ENCODE measurements around the gene TMEM179. TPM values are rescaled to one million over a fixed set of nuclear protein-coding genes. Genes with fewer than 3 reads are reported as not detected.

The TMEM179 gene
- total RNA-seq, 1 experiment from 2014 or later, result 11.4 TPM

DNA sequence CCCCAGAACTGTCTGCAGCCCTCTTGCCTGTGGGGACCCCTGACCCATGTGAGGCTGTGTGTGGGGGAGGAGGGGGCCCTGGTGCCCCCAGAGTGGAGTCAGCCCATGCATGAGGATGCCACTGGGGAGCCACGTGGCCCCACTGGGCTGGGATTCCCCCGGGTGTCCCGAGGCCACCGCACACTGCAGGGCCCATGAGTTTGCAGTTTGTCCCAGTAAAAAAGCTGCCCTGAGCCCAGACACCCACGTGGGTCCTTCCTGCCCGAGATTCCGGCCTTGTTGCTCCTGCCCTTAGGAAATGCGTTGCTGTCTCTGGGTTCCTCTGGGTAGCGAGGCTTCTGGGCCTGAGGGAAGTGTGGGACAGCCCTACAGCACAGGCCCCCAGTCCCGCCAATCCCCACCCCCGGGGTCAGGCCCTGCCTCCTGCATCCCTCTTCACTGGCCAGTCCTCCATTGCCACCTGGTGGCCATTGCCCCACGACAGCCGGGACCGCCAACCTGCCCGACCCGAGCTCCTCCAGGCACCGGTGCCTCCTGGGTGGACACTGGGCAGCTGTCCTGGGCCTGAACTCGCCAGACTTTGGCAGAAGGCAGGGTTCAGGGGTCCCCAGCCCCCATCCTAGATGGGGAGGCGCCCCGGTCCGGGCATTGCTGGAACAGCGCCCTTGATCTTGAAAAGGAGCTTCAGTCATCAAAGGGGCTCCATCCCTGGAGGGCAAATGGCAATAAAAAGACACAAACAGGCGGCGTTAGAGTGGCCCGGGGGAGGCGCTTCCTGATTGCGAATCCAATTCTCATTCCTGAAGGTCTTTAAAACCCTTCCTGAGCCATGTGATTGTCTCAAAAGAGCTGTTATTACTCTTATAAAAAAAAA is 40.6 kb downstream of the TMEM179 start:
- H3K14ac ChIP-seq (ENCODE audit: insufficient read depth, low read length), result no peak overlapping the region
- H3K9me3 Mint-ChIP-seq, result no peaks in the 10 kb centered on the region; a peak in 1 of 5 replicates
- H4K91ac ChIP-seq (ENCODE audit: insufficient read length, low read depth, low read length), result no peak overlapping the region
- H3K4ac ChIP-seq (ENCODE audit: low read depth, low read length), result no peak overlapping the region
- H3K36me3 Mint-ChIP-seq (ENCODE audit: insufficient read depth in 1 of 3, low read depth in 3 of 3), result no peaks in the 10 kb centered on the region
- H3K9ac ChIP-seq (ENCODE audit: extremely low read depth, insufficient read length, low read length), result no peak overlapping the region
- H2BK12ac ChIP-seq (ENCODE audit: insufficient read length, low read depth, low read length), result no peak overlapping the region
- H2BK120ac ChIP-seq (ENCODE audit: low read depth, low read length, poor library complexity, severe bottlenecking), result no peak overlapping the region
- no peak overlapping the region for H4K5ac ChIP-seq (ENCODE audit: insufficient read length, low read depth, low read length)
- no peaks in the 10 kb centered on the region for H3K4me1 ChIP-seq (ENCODE audit: insufficient read depth, low read length)
- no peak overlapping the region for H2AK5ac ChIP-seq (ENCODE audit: insufficient read length, low read length)
- no peaks in the 10 kb centered on the region for H3K79me1 ChIP-seq (ENCODE audit: insufficient read depth, low read depth, low read length, poor library complexity, severe bottlenecking)
- H3T11ph ChIP-seq (ENCODE audit: low read length), result no peak overlapping the region
- TF ChIP-seq, protein P1, sequence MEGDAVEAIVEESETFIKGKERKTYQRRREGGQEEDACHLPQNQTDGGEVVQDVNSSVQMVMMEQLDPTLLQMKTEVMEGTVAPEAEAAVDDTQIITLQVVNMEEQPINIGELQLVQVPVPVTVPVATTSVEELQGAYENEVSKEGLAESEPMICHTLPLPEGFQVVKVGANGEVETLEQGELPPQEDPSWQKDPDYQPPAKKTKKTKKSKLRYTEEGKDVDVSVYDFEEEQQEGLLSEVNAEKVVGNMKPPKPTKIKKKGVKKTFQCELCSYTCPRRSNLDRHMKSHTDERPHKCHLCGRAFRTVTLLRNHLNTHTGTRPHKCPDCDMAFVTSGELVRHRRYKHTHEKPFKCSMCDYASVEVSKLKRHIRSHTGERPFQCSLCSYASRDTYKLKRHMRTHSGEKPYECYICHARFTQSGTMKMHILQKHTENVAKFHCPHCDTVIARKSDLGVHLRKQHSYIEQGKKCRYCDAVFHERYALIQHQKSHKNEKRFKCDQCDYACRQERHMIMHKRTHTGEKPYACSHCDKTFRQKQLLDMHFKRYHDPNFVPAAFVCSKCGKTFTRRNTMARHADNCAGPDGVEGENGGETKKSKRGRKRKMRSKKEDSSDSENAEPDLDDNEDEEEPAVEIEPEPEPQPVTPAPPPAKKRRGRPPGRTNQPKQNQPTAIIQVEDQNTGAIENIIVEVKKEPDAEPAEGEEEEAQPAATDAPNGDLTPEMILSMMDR (conservative IDR thresholded peaks at IDR 0.05), result peak; percentile 94
- no peak overlapping the region for H3K4me2 ChIP-seq (ENCODE audit: insufficient read depth, insufficient read length, low read length)
- no peak overlapping the region for H3K4me3 Mint-ChIP-seq
- H3K56ac ChIP-seq (ENCODE audit: insufficient read length, low read depth, low read length), result no peak overlapping the region
- no peaks in the 10 kb centered on the region for H3K23me2 ChIP-seq (ENCODE audit: insufficient read length, low read depth, low read length, poor library complexity, severe bottlenecking)
- WGBS (ENCODE audit: extremely low coverage, insufficient read length, low lambda C conversion rate), result no CpG with 5 or more reads among the region's 27 CpGs
- H4K8ac ChIP-seq (replicated peaks; ENCODE audit: insufficient read length, low read depth, low read length), result no peak overlapping the region
- no peak overlapping the region for H2BK20ac ChIP-seq (ENCODE audit: low read depth, low read length, poor library complexity, severe bottlenecking)
- peaks cover 6% of the 10 kb centered on the region for H3K27me3 Mint-ChIP-seq (ENCODE audit: low read depth)
- no peak overlapping the region for H3K27ac Mint-ChIP-seq
- H3K27ac ChIP-seq (ENCODE audit: insufficient read length, low read depth, low read length), result no peak overlapping the region
- H3K23ac ChIP-seq (ENCODE audit: insufficient read length, low read depth, low read length), result no peak overlapping the region
- peak; percentile 94 for DNase-seq
- H2BK5ac ChIP-seq (ENCODE audit: insufficient read length, low read length), result no peak overlapping the region
- H2BK15ac ChIP-seq (ENCODE audit: low read depth, low read length), result no peak overlapping the region
- no peak overlapping the region for H2AFZ ChIP-seq (ENCODE audit: low read length)
- H3K27me3 ChIP-seq (ENCODE audit: insufficient read depth, low read length), result no peaks in the 10 kb centered on the region
- H3K9me3 ChIP-seq (ENCODE audit: control insufficient read depth, low read depth, low read length), result no peaks in the 10 kb centered on the region
- H3K18ac ChIP-seq (ENCODE audit: insufficient read length, low read depth, low read length), result peak overlapping the region; percentile 40
- no peaks in the 10 kb centered on the region for H4K20me1 ChIP-seq (ENCODE audit: control insufficient read depth, insufficient read depth, insufficient read length)
- H3K79me2 ChIP-seq (ENCODE audit: insufficient read depth, low read length), result no peaks in the 10 kb centered on the region
- peaks cover 0 to 5% of the 10 kb centered on the region in 2 experiments; a peak in 1 of 4 replicates for H3K4me1 Mint-ChIP-seq

All from H9 (cell line).